Hepatic stellate cell (primary cell): ENCODE measurements around the gene SRPK2.

Experiments
- DNase-seq: peaks from one replicate; pipeline ENCODE4 v3.0.0; 2011; ENCODE audit warnings: low spot score

Gene SRPK2

GRCh38 chr7:105097619-105098018, 291.1 kb downstream of the SRPK2 start:
- peak; percentile 65 for DNase-seq

- DNase-seq: no peak
These were observed 292.4 kb downstream of the SRPK2 start for GRCh38 chr7:105096306-105096705.

- no peak for DNase-seq
These were observed 293.8 kb downstream of the SRPK2 start for GRCh38 chr7:105094966-105095365.

GRCh38 chr7:105088456-105088855, 300.3 kb downstream of the SRPK2 start:
- no peak for DNase-seq

DNA sequence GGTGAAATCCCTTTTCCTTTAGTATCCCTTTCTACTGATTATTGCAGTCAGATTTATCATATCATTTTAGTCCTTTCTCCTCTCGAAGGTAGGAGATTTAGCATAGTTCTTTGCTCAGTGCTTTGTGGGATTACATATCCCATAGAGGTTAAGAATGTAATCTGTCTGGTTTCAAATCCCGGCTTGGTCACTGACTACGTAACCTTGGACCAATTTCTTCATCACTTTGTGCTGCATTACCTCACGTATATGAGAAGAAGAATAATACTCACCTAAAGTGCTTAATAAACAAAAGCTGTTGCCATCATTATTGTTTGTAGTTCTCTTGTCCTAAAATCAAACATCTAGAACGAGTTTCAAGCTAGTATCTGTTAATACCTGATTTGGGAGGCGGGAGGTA, 300.7 kb downstream of the SRPK2 start:
- no peak for DNase-seq

- no peak for DNase-seq
These were observed 301.9 kb downstream of the SRPK2 start for GRCh38 chr7:105086850-105087249.

GRCh38 chr7:105084581-105084980, 304.1 kb downstream of the SRPK2 start:
- no peak for DNase-seq

GRCh38 chr7:105079348-105079747, 309.4 kb downstream of the SRPK2 start:
- DNase-seq: no peak

DNA sequence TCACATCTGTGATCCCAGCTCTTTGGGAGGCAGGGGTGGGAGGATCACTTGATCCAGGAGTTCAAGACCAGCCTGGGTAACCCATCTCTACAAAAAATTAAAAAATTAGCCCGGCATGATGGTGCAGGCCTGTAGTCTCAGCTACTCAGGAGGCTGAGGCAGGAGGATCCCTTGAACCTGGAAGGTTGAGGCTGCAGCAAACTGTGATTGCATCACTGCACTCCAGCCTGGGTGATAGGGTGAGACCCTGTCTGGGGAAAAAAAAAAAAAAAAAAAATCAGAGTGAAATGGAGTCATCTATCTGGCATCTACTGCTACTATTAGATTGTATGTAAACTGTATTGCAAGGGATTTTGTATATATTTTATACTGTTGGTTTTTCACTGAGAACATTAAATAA, 315.6 kb downstream of the SRPK2 start:
- DNase-seq: no peak

- no peak for DNase-seq
These were observed 319.8 kb downstream of the SRPK2 start for GRCh38 chr7:105068886-105069285.

- no peak for DNase-seq
These were observed 321.0 kb downstream of the SRPK2 start for GRCh38 chr7:105067691-105068090.
